Activated T-cell treated with anti-CD3 and anti-CD28 coated beads for 48 hours (primary cell): ENCODE results near the gene SVIL.
"Not testable (repeated sequence)": the region's sequence is repeated elsewhere in the genome, so short reads cannot be mapped to it uniquely, and the experiment has no call there.

ENCODE experiments used
- DNase-seq: peaks from one replicate; pipeline ENCODE4 v3.0.0-alpha.2; 2020; ENCODE audit warnings: low read depth

The SVIL gene

GRCh38 chr10:29452546-29452945, 182.2 kb downstream of the SVIL start:
- DNase-seq = no peak

- no peak for DNase-seq
Observed at GRCh38 chr10:29451946-29452345, 182.8 kb downstream of the SVIL start.

DNA sequence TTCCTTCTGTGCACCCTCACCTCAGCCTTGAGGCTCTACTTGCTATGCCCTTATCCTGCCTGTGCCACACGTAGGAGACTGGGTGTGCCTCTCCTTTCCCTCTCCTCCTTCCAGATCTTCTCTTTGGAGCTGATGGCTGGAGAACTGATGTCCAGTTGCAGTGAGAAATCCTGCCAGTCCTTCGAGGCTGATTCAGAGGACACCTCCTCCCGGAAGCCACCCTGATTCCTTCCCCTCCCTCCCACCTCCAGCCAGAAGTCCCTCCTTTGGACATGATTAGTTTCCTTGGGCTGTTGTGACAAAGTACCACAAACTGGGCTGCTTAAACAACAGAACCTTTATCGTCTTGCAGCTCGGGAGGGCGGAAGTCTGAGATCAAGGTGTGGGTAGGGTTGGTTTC, 184.4 kb downstream of the SVIL start:
- DNase-seq = no peak

GRCh38 chr10:29448756-29449592, 185.8 kb downstream of the SVIL start:
- peak; percentile 68 for DNase-seq

DNA sequence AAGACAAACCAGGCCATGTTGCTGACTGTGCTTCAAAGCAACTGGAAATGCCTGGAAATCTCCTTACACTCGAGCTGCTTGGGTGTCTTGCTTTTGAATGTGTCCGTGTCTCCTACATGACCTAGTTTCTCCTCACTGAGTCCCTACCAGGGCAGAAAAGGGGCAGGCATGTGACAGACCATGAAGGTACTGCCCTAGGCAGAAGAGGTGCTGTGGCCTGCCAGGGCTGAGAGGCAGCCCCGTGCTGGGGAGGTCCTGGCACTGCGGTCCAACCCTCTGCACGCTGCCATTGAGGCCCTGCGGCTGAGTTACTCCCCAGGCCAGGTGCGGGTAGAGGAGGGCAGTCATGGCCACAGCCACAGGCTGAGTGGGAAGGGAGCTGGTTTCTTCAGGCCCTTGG, 186.6 kb downstream of the SVIL start:
- DNase-seq = no peak

DNA sequence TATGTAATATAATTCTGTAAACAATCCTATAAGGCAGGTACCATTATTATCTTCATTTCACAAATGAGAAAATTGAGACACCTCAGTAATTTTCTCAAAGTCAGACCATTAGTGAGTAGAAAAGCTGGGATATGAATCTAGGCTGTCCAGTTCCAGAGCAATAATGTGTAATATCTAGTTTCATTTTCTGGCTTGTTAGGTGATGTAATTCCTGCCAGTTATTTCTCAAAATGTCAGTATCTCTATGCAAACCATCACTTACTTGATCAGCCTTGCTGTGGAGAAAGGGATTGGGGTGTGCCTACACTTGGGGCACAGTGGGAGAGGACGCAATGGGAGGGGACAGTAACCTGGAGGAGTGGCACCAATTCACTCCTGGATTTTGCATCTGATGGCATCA, 188.4 kb downstream of the SVIL start:
- no peak for DNase-seq

DNA sequence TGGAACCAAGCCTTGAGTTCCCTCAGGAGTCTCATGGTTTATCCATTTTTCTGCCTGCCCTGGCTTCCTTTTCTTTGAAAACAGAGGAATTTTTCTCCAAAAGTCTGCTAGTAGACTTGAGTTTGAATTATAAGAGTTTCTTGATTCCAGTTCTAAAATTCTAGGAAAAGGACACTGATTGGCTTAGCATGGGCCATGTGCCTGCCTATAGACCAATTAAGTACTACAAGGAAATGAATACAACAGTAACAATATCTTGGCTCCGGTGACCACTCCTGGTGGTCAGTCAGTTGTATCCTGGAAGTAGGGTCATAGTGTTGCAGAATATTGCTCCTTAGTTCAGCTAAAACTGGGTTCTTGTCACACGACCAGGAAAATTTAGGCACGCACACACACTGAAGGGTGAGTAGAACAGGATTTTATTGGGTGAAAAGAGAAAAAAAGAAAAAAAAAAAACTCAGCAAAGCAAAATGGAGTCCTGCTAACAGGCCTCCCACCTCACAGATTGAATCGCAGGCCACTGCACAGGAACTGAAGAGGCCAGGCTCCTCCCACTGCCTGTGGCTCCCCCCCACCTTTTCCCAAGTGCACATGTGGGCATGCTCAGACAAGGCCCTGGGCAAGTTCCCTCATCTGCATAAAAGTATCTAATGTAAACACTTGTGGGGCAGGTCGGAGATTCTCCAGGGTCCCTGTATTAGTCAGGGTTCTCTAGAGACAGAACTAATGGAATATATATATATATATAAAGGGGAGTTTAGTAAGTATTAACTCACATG, 190.8 kb downstream of the SVIL start:
- no peak for DNase-seq

GRCh38 chr10:29440981-29441380, 193.8 kb downstream of the SVIL start:
- DNase-seq = no peak

DNA sequence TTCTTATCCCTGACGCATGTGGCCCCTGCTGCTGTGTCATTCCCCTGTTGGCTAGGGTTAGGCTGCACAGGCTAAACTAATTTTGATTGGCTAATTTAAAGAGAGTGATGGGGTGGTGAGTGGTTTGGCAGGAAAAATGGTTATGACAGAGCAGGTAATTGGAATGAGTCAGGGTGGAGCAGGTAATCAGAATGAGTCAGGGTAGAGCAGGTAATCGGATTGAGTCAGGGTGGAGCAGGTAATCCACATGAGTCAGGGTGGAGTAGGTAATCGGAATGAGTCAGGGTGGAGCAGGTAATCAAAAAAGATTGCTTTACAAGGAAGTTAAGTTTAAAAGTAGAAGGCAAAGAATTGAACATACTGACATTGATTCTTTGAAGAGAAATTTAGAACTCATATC, 195.8 kb downstream of the SVIL start:
- DNase-seq = not testable (repeated sequence)

GRCh38 chr10:29438271-29438670, 196.5 kb downstream of the SVIL start:
- DNase-seq = no peak

DNA sequence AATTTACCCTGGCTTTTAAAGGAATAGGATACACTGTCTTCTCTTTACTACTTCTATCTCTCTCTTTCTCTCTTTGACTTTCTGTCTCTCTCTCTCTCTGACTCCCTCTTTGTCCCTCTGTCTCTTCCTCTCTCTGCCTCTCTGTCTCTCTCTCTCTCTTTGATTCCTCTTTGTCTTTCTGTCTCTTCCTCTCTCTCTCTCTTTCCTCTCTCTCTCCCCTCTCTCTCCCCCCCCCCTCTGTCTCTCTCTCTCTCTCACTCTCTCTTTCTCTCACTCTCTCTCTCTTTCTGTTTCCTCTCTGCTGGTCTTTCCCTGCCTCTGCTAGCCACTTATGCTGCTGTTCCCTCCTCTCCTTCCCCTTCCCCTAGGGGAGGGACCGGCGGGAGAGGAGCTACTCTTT, 196.9 kb downstream of the SVIL start:
- DNase-seq = no peak

GRCh38 chr10:29435809-29436501, 198.8 kb downstream of the SVIL start:
- no peak for DNase-seq

DNA sequence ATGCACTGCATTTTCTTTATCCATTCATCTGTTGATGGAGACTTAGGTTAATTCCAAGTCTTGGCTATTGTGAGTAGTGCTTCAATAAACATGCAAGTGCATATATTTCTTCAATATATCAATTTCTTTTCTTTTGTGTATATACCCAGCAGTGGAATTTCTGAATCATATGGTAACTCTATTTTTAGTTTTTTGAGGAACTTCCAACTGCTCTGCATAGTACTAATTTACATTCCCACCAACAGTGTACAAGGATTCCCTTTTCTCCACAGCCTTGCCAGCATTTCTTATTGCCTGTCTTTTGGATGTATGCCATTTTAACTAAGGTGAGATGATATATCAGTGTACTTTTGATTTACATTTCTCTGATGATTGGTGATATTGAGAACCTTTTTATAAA, 200.7 kb downstream of the SVIL start:
- DNase-seq = no peak

DNA sequence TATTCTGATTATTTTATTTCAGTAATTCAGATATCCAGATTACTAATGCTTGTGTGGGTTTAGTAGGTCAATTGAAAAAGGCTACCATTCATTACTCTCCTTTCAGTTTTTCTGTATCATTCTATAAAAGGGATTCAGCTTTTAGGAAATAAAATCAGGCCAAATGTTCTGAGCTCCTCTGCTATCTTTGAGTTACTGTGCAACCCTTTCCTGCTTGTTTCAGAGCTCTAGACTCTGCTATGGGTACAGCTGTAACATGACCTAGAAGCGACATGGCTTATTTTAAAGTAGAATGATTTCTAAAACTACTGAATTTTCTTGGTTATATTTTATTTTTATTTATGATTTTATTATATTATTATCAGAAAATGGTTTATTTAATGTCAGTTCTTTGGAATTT, 203.1 kb downstream of the SVIL start:
- no peak for DNase-seq

GRCh38 chr10:29430101-29430500, 204.7 kb downstream of the SVIL start:
- no peak for DNase-seq

- DNase-seq = no peak
Observed at GRCh38 chr10:29428486-29428885, 206.3 kb downstream of the SVIL start.

GRCh38 chr10:29427667-29428066, 207.1 kb downstream of the SVIL start:
- no peak for DNase-seq

DNA sequence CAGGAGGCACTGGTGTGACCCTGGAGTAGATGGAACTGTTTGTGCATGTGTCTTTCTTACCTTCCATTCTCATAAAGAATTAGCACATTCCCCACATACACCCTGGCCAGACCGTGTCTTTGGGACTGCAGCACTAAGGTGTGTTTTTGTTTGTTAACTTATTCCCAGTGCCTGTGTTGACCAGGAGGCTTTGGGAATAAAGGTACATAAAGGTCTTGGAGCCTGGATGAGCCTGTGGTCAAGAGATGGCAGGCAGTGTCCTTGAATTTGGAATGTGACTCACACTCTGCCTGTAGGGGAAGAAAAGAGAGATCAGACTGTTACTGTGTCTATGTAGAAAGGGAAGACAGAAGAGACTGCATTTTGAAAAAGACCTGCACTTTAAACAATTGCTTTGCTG, 208.4 kb downstream of the SVIL start:
- no peak for DNase-seq

- DNase-seq = no peak
Observed at GRCh38 chr10:29424017-29424416, 210.8 kb downstream of the SVIL start.

- DNase-seq = no peak
Observed at GRCh38 chr10:29420744-29421143, 214.0 kb downstream of the SVIL start.

GRCh38 chr10:29417324-29417723, 217.4 kb downstream of the SVIL start:
- DNase-seq = no peak

DNA sequence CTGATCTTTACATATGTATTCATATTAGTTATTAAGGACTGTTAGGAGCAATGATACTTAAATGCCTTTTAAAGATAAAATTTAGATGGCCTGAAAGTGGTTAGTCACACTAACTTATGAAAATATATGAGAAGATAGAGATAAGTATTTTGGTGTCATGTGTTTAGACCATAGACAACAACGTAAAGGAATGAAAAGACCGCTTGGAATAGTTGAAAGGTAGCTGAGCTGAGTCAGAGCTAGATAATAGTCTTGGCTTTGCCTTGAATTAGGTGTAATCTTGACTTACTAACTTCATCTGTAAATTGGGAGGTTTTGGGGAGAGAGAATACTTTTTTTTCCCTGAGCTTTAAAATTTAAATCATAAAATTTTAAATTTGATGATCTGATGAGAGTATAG, 218.9 kb downstream of the SVIL start:
- DNase-seq = no peak

GRCh38 chr10:29414501-29414900, 220.3 kb downstream of the SVIL start:
- no peak for DNase-seq
